IPS-18c (cell line): Measurements from ENCODE around the gene EHD4.

ENCODE experiments used
- H3K4me3 ChIP-seq: 2 replicates; pipeline ENCODE4 v1.7.0; 2013; ENCODE audit warnings: low read depth, mild to moderate bottlenecking, low read length, moderate library complexity; ENCODE audit not compliant: insufficient read depth
- H3K9me3 ChIP-seq: one replicate; pipeline ENCODE4 v1.6.1; 2013; ENCODE audit warnings: mild to moderate bottlenecking, low read length, moderate library complexity; ENCODE audit not compliant: control insufficient read depth, insufficient read depth

EHD4 gene

DNA sequence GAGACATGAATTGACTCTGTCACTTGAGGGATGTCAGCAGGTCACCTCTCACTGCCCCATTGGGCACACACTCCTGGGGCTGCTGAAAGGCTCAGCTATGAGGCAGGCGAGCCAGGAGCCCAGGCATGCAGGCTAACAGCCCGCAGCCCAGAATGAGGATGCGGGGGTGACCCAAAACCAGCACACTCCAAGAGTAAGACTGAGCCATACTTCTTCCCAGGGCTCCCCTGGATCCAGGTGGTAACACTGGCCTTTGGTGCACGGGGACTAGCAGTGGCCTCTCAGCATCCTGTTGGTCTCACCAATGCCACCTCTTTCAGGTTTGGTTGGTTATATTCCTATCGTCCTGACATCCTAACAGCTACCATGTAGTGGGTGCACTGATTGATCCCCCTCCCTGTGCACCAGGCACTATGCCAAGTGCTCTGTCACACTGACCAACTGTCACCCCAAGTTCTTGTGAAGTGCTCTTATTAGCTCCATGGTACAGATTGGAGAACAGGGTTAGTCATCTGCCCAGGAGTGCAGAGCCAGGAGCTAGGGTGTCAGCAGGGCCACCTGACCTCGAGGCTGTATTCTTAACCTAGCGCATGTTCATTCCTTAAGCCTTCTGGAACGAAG is 53.7 kb downstream of the EHD4 start:
- Histone ChIP-seq H3K9me3 (no peaks in the 10 kb centered on the region), H3K4me3 (no peak overlapping the region)

DNA sequence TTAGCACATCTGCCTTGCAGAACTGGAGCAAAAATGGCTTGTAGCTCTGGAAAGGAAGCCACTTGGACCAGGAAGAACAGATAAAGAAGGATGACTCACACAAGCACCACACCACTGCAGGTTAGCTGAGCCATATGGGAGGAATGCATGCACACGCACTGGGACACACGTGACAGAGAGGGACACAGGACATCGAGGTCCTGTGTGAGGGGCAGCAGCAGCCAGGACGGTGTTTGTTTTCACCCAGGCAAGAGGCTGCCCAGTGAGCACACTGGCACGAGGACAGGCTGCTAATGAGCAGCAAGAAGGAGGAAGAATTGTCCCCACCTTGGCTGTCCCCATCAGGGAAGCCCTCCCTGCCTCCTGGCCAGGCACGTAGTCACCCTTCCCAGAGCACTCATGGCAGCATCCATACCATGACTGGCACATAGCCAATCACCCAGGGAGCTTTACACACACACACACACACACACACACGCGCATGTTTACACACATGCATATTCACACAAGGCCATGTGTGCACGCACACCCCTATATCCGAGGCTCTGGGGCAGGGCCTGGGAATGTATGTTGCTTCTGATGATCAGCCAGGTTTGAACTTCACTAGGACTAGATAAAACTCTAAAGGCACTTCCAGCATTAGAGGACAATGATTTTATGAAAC is 54.5 kb downstream of the EHD4 start:
- no peak overlapping the region for H3K4me3 ChIP-seq

DNA sequence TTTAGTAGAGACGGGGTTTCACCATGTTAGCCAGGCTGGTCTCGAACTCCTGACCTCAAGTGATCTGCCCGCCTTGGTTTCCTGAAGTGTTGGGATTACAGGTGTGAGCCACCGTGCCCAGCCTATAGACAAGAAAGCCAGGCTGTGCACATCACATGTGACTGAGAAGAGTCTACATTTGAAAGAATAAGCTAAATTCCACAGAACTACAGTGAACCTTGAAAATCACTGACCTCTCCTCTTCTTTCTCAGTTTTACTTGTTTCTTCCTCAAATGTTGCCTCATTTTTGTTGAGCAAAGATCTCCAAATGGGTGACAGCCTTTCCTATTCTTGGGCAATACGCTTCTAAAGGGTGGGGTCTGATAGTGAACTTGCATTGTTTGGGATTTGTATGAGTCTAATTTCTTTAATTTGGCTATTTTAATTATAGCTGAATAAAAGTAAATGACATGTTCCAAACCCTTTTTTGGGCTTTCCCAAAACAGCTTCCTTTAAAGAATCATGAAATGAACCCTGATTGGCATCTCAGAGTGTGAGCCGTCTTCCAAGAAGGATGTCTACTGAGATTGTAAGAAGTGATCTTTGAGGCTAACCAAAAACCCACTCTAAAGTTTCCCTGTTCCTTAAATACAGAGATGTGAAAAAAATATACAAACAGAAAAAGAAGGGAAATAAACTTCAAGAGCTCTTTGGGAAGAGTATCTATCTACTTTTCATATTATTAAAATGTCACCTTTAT is 56.9 kb downstream of the EHD4 start:
- Histone ChIP-seq H3K9me3 (no peaks in the 10 kb centered on the region), H3K4me3 (no peak overlapping the region)

More for the DNA sequence above, 54.5 kb downstream of the EHD4 start:
- H3K9me3 ChIP-seq: no peaks in the 10 kb centered on the region

DNA sequence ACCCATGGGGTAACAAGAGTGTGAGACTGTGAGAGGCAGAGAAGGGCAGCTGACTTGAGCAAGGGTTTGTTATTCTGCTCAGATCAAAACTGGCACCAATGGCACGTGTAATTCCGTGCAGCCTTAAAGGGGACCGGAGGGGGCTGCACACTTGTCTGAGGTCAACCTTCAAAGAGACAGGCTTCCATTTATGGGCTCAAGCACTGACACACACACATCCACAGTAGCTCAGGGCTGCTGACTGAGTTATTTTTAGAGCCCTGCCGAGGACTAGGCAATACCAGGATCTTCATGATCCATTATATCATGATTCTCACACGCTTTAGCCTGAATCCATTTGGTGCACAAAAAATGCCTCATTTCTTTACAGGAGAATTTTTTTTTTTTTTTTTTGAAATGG is 57.9 kb downstream of the EHD4 start:
- no peak overlapping the region for H3K4me3 ChIP-seq

DNA sequence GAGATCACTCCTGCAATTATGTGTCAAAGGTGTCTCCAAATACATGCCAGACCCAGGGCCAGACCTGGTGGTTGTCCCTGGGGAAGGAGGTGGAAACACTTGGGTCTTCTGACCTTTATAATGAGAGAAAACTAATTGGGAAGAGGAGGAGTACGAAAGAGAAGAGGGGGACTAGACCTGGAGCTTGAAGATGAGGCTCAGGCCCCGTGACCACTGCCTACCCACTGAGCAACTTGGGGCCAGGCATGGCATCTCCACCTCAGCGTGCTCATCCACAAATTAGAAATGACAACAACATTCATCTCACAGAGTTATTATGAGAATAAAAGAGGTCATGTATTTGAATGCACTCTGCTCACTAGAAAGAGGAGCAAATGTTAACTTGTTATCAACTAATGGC is 59.1 kb downstream of the EHD4 start:
- Histone ChIP-seq H3K4me3 (no peak overlapping the region), H3K9me3 (no peaks in the 10 kb centered on the region)

More for the DNA sequence above, 57.9 kb downstream of the EHD4 start:
- H3K9me3 ChIP-seq: no peaks in the 10 kb centered on the region

DNA sequence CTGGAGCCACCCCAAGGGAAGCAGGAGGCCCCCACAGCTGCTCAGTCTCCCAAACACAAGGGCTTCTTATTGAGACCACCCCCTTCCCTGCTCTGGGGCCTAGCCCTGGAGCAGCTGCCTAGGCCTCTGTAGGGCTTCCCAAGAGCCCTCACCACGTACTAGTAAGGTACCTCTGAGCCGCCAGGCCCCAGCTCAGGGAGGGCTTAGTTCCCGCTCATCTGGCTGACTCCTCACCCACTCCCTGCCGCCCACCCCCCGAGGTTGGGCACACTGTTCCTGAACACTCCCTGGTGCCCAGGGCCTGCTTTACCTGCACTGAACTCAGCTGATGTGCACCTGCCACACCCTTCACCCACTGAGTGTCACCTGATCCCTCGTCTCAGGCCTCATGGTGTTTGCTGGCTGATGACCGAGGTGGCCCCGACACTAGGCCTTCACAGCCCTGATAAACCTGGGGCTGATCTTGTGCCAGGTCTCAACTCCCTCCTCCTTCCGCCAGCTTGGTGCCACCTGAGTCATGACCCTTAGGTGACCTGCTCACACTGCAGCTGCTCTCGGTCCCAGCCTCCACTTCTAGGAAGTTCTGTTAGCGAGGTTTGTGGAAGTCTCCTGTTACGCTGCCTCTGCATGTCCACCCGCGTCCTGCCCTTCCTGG is 60.5 kb downstream of the EHD4 start:
- Histone ChIP-seq H3K4me3 (no peak overlapping the region), H3K9me3 (no peaks in the 10 kb centered on the region)

DNA sequence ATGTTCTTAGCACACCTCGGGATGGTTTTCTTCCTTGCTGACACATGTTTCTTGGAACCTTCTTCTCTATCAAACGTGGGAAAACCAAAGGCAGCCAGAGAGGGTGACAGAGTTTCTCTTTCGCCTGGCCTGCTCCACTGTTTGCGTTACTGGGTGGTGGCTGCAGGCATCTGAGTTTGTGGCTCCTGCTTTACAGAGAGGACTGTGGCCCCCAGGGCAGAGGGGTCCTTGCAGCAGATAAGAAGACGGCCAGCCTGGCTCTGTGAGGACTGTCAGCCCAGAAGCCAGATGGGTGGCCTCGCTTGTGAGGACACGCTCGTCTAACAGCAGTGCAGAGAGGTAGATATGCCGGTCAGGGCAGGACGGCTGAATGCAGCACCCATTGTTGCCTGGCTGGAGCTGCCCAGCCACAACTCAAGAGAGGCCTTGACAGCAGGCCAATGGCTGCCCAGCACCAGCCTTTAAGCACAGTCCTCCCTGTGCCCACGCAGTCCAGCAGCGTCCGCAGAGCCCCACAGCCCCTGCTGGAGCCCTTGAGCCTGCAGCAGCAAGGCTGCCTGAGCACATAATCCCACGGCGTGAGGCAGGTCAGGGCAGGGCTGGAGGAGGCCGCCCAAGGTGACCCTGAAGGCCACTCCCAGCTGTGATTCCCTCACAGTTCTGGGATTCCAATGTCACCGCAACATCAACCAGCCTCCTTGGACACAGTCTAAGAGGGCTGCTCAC is 63.5 kb downstream of the EHD4 start:
- Histone ChIP-seq H3K4me3 (no peak overlapping the region), H3K9me3 (no peaks in the 10 kb centered on the region)

DNA sequence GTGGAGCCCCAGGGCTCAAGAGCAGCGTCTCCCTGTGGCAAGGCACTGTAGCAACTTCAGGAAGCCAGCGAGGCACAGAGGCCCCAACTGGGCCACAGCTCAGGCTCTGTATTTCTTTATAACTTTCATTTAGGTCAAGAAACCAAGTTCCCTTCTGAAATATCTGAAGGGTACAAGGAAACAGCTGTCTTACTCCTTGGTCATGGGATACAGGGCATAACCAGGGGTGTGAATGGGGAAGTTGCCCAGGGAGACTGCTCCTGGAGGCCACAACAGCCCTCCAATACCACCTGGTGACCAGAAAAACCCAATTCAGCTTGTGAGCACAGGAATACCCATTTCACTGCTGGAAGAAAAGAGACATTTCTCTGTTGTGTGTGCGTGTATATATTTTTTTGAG is 65.2 kb downstream of the EHD4 start:
- H3K9me3 ChIP-seq: no peaks in the 10 kb centered on the region
- H3K4me3 ChIP-seq: no peak overlapping the region

DNA sequence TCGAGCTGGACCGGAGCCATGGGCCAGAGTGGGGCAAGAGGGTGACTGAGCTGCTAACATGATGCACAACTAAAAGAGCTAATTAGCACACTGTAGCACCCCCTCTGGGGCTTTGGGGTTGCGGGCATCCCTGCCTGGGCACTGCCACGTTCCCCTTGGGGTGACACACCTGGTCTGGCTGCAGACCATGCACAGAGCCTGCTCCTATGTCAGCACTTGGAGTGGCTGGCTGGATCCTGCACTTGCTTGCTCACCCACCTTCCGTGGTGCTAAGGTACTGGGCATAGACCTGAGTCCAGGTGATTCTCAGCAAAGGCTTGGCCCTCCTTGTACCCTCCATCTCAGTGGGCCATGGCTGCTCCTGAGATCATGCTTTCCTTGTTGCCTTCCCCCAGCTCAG is 65.7 kb downstream of the EHD4 start:
- Histone ChIP-seq H3K4me3 (no peak overlapping the region), H3K9me3 (no peaks in the 10 kb centered on the region)

DNA sequence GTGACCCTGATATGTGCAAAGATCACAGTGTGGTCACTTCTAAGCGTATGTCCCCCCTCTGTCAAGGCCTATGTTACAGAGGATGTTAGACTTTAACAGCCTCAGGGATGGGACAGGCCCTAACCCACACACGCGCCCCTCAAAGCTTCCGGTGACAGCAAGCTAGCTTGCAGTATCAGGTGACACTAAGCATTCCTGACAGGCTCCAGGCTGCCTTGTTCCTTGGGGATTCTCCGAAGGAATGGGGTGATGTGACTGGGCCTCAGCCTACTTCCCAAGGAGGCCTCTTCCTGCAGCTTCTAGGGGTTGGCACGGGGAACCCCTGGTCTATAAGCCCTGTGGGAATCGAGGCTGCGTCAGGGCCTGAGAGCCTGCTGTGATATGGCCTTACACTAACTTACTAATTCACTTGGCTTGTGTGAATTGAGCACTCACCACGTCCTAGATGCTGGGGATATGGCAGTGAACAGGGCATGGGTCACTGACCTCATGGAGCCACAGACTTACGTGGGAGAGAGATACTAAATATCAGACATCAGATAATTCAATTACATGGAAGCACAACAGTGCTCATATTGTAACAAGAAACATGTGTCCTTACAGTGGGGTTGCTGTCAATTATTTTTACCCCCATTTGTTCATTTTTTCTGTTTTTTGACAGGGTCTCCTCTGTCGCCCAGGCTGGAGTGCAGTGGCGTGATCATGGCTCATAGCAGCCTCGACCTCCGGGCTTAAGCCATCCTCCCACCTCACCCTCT is 67.1 kb downstream of the EHD4 start:
- Histone ChIP-seq H3K9me3 (no peaks in the 10 kb centered on the region), H3K4me3 (no peak overlapping the region)

DNA sequence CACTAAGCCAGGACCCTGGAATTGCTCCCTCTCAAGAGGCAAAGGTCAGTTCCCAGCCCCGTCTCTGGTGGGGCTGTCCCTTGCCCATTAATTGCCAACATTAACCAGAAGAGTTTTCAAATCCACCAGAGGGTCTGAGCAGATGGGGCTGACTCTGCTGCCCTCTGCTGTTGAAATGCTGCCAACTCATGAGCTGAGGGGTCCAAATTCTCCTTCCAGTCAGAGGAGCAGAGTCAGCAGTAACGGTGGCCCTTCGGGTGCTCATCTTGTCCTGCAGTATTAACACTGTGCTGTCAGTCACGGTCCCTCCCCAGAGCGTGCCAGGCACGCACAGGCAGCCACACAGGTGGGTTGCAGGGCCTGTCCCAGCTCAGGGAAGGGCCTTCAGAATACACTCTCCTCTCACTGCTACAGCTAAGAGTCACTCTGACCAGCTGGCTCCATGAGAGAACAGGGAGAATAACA is 67.8 kb downstream of the EHD4 start:
- Histone ChIP-seq H3K9me3 (no peaks in the 10 kb centered on the region), H3K4me3 (no peak overlapping the region)

DNA sequence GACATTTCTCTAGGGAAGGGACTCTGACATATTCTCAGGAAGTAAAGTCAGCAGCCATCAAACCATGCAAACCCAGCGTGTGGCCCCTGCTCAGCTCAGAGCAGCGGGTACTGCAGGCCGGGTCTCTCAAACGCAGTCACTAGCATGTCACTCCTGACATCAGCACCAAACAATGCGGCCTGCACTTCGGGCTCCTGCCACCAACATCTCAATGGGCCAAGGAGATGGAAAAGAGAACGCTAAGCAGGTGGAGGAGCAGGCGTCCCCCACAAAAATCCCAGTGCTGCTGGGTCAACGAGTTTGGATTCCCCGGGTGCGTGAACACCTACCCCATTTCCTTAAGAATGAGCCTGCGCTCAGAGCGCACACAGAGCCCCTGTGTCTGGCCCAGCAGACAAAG is 68.6 kb downstream of the EHD4 start:
- H3K4me3 ChIP-seq: no peak overlapping the region
- H3K9me3 ChIP-seq: no peaks in the 10 kb centered on the region

DNA sequence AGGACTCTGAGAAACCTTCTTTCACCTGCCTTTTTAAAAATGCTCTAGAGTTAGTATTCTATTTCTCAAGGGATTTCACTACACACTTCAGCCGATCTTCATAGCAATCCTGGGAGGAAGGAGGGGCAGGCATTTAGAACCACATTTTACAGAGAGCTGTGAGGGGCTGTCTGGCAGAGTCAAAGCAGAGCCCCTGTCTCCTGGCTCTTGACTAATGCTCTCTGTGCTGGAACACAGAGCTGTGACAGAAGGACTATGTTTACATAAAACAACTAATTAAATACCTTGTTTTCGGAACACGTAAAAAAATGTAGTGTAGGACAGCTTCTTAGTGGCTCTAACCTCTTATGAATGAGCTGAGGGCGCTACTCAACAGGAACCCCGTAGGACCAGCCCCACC is 70.9 kb downstream of the EHD4 start:
- Histone ChIP-seq H3K4me3 (no peak overlapping the region), H3K9me3 (no peaks in the 10 kb centered on the region)

DNA sequence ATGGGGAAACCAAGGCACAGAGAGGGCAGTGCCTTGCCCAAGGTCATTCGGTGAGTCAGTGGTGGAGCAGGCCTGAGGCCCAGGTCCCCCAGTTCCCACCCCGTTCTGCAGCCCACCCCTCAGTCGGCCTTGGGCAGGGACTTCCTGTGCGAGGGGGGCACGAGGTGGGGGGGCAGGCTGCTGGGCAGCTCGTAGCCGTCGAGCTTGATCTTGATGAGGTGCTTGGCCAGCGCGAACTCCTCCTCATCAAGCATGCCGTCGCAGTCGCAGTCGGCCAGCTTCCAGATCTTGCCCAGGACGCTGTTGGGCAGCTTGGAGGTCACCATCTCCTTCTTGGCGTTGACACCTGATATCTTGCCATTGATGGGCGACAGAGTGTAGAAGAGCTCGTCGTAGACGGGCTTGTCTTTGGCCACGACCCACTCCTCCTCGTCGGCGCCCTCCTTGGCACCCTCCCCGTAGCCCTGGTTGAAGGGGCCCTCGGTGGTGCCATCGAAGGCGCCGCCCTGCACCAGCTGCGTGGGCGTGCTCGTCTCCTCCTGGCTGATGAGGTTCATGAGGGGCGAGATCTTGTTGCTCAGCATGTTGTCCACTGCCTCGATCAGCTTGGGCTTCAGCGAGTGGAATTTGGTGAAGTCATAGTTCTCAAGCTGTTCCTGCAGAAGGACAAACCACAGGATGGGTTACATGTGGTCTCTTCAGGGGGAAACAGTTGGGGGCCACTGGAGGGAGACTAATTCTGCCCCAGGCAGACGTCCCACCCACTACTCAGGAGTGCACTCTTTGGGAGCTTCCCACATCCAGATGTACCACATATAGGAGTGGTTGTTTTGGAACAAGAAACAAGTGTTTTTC is 71.6 kb downstream of the EHD4 start:
- H3K9me3 ChIP-seq: no peaks in the 10 kb centered on the region

DNA sequence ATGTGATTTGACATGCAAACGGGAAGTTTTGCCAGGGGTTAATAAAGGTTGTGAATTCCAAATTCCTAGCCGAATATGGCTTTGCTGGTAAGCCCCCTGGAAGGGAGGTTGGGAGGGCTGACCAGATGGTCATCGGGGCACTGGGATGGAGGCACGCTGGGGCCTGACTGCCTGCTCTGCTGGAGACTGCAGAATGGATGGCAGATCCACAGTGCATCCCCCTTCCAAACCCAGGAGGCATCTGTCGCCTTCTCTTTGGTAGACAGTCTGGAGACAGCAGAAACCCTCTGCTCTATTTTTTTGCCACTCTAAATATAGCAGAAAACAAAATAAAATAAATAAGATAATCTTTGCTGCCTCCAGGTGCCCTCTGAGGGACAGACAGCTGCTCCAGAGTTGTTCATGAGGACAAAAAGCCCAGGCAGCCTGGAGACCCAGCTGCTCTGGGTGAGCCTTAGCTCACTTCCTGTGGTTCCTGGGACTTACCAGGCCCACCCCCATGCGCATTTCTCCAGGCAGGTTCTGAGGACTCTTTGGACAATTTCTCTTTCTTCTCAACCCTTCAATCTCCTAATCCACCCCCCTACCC is 72.4 kb downstream of the EHD4 start:
- Histone ChIP-seq H3K4me3 (no peak overlapping the region), H3K9me3 (no peaks in the 10 kb centered on the region)

More for the DNA sequence above, 71.6 kb downstream of the EHD4 start:
- no peak overlapping the region for H3K4me3 ChIP-seq
